Left ventricle myocardium inferior (tissue), 1 donor: ENCODE data around the gene FAM32A. TPM values are rescaled to one million over a fixed set of nuclear protein-coding genes. Genes with fewer than 3 reads are reported as not detected.

ENCODE experiments used
- DNase-seq: peaks from one replicate; pipeline ENCODE4 v3.0.0-alpha.2; 2020
- H3K27ac ChIP-seq: fragments of 200-600 bp; replicated peaks from 2 replicates; pipeline ENCODE4 v1.8.0; 2021
- H3K27me3 ChIP-seq: fragments of 200-600 bp; 2 replicates; pipeline ENCODE4 v1.8.0; 2021; ENCODE audit warnings: low read depth
- H3K36me3 ChIP-seq: fragments of 200-600 bp; 2 replicates; pipeline ENCODE4 v1.8.0; 2021
- H3K4me1 ChIP-seq: fragments of 200-600 bp; 2 replicates; pipeline ENCODE4 v1.8.0; 2021
- H3K4me3 ChIP-seq: fragments of 200-600 bp; 2 replicates; pipeline ENCODE4 v1.8.0; 2021; ENCODE audit warnings: mild to moderate bottlenecking, moderate library complexity
- H3K9me3 ChIP-seq: fragments of 200-600 bp; replicated peaks from 2 replicates; pipeline ENCODE4 v1.8.0; 2021
- intact Hi-C: fragments of 100-400 bp; cut with micrococcal nuclease; formaldehyde crosslinking; loops from one replicate; pipeline ENCODE4 v1.11.0; 2022
- total RNA-seq: library from RNA; stranded (reverse); fragmentation: NEBNext Ultra II Directional; extraction: Animal tissue kit (Norgen Biotek cat#: 25700); gene quantifications from one replicate; pipeline ENCODE4 v1.2.1, GENCODE V29; 2021
- TF ChIP-seq, protein P1 (sequence below): fragments of 200-600 bp; IDR thresholded peaks from 2 replicates; pipeline ENCODE4 v1.8.0; 2021; ENCODE audit warnings: antibody characterized with exemption, mild to moderate bottlenecking, borderline replicate concordance
- donor health status: DM: no; HTN: yes; CAD: no; lungs with severe emphysema.

Gene FAM32A
- total RNA-seq, 1 donor from 2014 or later, result 34.3 TPM

DNA sequence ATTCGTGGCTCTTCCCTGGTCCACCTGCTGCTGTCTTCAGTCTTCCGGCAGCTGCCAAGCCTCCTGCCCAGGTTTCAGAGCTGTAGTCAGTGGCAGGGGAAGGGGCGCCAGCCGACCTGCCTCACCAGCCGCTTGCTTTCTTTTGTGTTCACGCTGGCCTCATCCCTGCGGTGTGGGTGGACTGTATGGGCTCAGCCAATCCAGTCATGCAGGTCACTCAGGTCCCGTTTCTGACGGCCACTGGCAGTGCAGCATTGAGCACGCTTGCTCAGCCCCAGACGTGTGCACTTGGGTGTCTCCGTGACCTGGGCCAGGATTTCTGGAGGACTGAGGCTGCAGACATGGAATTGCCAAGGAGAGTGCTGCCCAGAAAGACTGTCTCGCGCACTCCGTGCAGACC, 38.5 kb downstream of the FAM32A start:
- Histone ChIP-seq H3K4me3 (no peak overlapping the region), H3K27me3 (no peaks in the 10 kb centered on the region), H3K27ac (no peak overlapping the region), H3K9me3 (peaks cover 36% of the 10 kb centered on the region), H3K36me3 (peaks cover 97% of the 10 kb centered on the region), H3K4me1 (no peaks in the 10 kb centered on the region)
- no peak for DNase-seq
- TF ChIP-seq, protein P1, sequence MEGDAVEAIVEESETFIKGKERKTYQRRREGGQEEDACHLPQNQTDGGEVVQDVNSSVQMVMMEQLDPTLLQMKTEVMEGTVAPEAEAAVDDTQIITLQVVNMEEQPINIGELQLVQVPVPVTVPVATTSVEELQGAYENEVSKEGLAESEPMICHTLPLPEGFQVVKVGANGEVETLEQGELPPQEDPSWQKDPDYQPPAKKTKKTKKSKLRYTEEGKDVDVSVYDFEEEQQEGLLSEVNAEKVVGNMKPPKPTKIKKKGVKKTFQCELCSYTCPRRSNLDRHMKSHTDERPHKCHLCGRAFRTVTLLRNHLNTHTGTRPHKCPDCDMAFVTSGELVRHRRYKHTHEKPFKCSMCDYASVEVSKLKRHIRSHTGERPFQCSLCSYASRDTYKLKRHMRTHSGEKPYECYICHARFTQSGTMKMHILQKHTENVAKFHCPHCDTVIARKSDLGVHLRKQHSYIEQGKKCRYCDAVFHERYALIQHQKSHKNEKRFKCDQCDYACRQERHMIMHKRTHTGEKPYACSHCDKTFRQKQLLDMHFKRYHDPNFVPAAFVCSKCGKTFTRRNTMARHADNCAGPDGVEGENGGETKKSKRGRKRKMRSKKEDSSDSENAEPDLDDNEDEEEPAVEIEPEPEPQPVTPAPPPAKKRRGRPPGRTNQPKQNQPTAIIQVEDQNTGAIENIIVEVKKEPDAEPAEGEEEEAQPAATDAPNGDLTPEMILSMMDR, result no peak
- intact Hi-C loops, result no loop called here

DNA sequence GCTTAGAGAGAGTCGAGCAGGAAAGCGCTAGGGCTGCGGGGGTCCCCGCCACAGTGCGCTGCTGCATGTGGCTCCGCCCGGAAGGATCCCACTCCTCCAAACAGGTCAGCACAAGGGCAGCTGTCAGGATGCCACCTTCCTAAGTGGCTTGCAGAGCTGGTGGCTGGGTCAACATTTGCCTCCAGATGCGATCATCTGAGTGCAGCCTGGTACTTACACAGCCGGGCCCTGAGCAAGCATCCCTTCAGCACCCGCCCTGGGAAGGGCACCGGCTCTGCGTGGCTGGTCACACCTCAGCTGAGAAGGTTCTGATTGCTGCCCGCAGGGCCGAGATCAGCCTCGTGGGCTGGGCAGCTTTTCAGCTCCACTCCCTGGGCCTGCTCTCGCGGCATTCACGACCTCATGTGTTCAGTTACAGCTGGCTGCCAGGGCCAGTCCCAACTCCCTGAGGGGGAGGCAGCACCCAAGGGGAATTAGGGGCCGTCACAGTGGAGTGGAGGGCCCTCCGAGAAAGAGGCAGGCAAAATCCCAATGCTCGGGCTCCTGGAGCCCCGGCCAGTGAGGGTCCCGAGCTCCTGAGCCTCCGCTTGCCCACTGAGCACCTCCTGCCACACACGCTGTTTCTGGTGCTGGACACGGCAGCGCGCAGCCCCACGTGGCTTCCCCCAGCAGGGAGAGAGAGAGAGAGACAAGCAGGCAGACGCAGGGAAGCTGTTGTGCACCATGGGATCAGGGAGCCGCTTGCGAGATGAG, 39.3 kb downstream of the FAM32A start:
- Histone ChIP-seq H3K9me3 (peaks cover 34% of the 10 kb centered on the region), H3K4me1 (no peaks in the 10 kb centered on the region), H3K27me3 (no peaks in the 10 kb centered on the region), H3K36me3 (peaks cover 99% of the 10 kb centered on the region), H3K4me3 (no peak overlapping the region), H3K27ac (no peak overlapping the region)
- TF ChIP-seq, protein P1, result no peak
- intact Hi-C loops, result no loop called here
- DNase-seq, result no peak

DNA sequence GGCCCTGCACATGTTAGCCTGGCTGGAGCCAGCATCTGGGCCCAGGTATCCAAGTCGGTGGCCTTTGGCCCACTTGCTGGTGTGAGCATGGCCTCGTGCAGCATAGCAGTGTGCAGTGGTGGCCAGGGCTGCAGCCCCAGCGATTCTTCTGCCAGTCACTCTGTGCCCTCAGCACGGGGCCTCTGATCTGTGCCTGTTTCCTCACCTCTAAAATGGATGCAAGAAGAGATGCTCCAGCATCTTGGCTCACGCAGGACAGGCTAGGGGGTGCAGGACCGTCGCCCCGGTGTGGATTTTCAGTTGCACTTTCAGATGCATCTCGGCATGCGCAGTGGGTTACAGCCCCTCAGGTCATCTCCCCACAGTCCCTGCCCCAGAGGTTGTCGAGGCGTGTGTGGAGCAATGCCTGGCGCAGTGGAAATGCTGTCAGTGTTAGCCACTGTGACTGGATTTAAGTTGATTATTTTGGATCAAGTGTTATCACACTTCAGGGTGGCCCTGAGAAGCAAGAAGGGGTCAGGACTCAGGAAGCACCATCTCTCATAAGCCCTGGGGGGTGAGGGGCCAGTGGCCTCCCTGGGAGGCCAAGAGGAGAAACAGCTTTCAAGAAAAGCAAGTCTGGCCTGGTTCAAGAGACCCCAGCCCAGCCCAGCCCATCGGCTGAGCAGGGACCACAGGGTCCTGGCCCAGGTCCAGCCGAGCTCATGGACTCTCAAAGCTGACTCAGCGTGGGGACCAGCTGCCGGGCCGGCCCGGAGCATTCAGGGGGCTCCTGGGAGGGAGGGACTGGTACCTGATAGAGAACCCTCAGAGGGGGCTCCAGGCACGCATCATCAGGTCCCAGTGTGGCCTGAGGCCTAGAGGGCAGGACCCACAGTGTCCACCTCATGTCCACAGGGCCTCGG, 40.3 kb downstream of the FAM32A start:
- H3K27me3 ChIP-seq, result no peaks in the 10 kb centered on the region
- peaks cover 99% of the 10 kb centered on the region for H3K36me3 ChIP-seq
- no peak for DNase-seq
- TF ChIP-seq, protein P1, result no peak
- no peaks in the 10 kb centered on the region for H3K4me1 ChIP-seq
- H3K4me3 ChIP-seq, result no peak overlapping the region
- intact Hi-C loops, result no loop called here
- H3K27ac ChIP-seq, result no peak overlapping the region
- peaks cover 23% of the 10 kb centered on the region for H3K9me3 ChIP-seq

DNA sequence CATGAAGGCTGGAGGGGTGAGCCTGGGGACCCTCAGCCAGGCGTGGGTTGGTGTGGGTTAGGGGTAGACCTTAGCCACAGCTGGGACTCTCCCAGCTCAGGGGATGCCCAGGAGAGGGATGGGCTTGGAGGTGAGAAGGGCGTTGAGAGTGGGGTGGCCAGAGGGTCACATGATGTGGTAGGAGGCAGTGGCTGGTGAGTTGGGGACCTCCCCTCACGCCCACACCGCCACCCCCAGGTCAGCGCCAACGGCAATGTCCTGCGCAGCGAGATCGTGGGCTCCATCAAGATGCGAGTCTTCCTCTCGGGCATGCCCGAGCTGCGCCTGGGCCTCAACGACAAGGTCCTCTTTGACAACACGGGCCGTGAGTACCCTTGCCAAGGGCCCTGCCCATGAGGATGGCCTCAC, 41.0 kb downstream of the FAM32A start:
- TF ChIP-seq, protein P1, result no peak
- Histone ChIP-seq H3K27ac (no peak overlapping the region), H3K4me3 (no peak overlapping the region), H3K9me3 (peaks cover 17% of the 10 kb centered on the region), H3K27me3 (no peaks in the 10 kb centered on the region), H3K36me3 (peaks cover 98% of the 10 kb centered on the region), H3K4me1 (no peaks in the 10 kb centered on the region)
- intact Hi-C loops, result no loop called here
- no peak for DNase-seq

DNA sequence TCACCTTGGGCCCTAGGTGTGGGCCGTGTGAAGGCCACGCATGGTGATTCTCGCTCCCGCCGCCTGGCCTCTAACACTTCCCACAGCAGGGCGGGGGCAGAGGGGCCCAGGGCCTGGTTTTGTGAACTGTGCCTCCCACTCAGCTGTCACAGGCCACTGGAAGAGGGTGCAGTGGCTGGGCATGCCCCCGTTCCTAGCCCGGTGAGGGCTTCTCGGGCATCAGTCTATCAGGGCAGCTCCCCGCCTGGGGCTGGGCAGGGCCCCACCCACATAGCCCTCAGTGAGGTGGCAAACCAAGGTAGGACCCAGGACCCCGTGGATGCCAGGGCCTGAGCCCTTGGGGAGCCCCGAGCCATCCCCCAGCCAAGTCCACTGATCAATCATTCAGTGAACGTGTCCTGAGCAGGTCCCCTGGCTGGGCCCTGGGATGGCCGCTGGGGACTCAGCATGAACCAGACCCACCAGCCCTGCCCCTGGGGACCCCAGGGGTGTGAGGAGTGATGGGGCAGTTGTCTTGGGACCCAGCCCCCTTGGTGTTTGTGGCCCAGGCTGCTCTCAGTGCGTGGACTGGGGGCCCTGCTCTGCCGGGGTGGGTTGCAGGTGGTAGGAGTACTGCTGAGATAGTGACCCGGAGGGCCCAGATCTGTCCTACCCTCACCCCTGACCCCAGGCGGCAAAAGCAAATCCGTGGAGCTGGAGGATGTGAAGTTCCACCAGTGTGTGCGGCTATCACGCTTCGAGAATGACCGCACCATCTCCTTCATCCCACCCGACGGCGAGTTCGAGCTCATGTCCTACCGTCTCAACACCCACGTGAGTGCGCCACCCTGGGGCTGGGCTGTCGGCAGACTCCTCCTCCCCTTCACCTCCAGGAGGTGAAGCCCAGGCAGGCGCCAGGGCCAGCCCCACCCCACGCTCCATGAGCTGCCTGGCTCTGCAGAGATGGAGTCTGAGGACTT, 41.9 kb downstream of the FAM32A start:
- peaks cover 97% of the 10 kb centered on the region for H3K36me3 ChIP-seq
- intact Hi-C loops, result no loop called here
- H3K27me3 ChIP-seq, result no peaks in the 10 kb centered on the region
- DNase-seq, result no peak
- H3K4me3 ChIP-seq, result no peak overlapping the region
- no peak overlapping the region for H3K27ac ChIP-seq
- H3K4me1 ChIP-seq, result no peaks in the 10 kb centered on the region
- H3K9me3 ChIP-seq, result peaks cover 7% of the 10 kb centered on the region
- TF ChIP-seq, protein P1, result no peak
